Prostate gland (tissue), 2 donors: ENCODE measurements around the gene MORC4. TPM values are rescaled to one million over a fixed set of nuclear protein-coding genes. Genes with fewer than 3 reads are reported as not detected.
A peak's percentile ranks its signal among the peaks of the same experiment; 100 is the strongest.

Experiments used
- DNase-seq: peaks from one replicate; pipeline ENCODE4 v3.0.0-alpha.2; 2019; ENCODE audit warnings: low spot score
- H3K27ac ChIP-seq, 2 donors: fragments of 200-600 bp; sonication (generic); 2 replicates each; pipeline ENCODE4 v1.5.1; 2017 to 2019
- H3K27me3 ChIP-seq: fragments of 200-600 bp; sonication (generic); replicated peaks from 2 replicates; pipeline ENCODE4 v1.5.1; 2019; ENCODE audit not compliant: insufficient read depth
- H3K36me3 ChIP-seq, 2 donors: fragments of 200-600 bp; sonication (generic); 1 replicate in 1 of 2; 2 replicates in 1 of 2; pipeline versions ENCODE4 v1.5.1 to v1.8.1; 2017 to 2019
- H3K4me1 ChIP-seq: fragments of 200-600 bp; sonication (generic); replicated peaks from 2 replicates; pipeline ENCODE4 v1.5.1; 2019
- H3K4me3 ChIP-seq, 2 donors: fragments of 200-600 bp; sonication (generic); 2 replicates each; pipeline ENCODE4 v1.5.1; 2017 to 2019
- H3K9me3 ChIP-seq: fragments of 200-600 bp; sonication (generic); 2 replicates; pipeline ENCODE4 v1.5.1; 2017
- POLR2A ChIP-seq: fragments of 450-650 bp; IDR thresholded peaks from one replicate; pipeline ENCODE4 v1.6.1; 2016; ENCODE audit warnings: antibody characterized with exemption, mild to moderate bottlenecking
- POLR2AphosphoS5 ChIP-seq: sonication (generic); formaldehyde crosslinking; IDR thresholded peaks from one replicate; pipeline ENCODE4 v1.6.1; 2017; ENCODE audit warnings: antibody characterized with exemption
- WGBS: methylation state at CpG from one replicate; pipeline ENCODE4 v1.1.5; 2018; 5-methylcytosine and 5-hydroxymethylcytosine counted together
- intact Hi-C: fragments of 100-400 bp; cut with DNase I; formaldehyde crosslinking; loops from one replicate; pipeline ENCODE4 v1.14.2; 2022
- total RNA-seq, 2 donors: library from RNA; depleted of rRNA; stranded (reverse); fragments of >200 nt; gene quantifications; one replicate each; pipeline ENCODE4 v1.1.0, GENCODE V29; 2016
- TF ChIP-seq, protein P1 (sequence below), 4 experiments: fragments of 200-600 bp in 2 of 4; fragments of 450-650 bp in 2 of 4; sonication (generic) in 2 of 4; IDR thresholded peaks; 1 replicate in 3 of 4; 2 replicates in 1 of 4; pipeline ENCODE4 v1.5.1; 2016 to 2019; ENCODE audit warnings: antibody characterized with exemption in 4 of 4, mild to moderate bottlenecking in 2 of 4, moderate library complexity in 2 of 4

Gene MORC4
- total RNA-seq: 10 to 100 TPM; 20.4 to 36.1 TPM

- no peaks in the 10 kb centered on the region for H3K27me3 ChIP-seq
- intact Hi-C loops: loop anchor here (10.0 kb wide), 1 partner anchor 775 kb away; the partner anchor contains the start of genes NCBP2L and TSC22D3
- no peaks in the 10 kb centered on the region for H3K36me3 ChIP-seq
- peak; percentile 79 for DNase-seq
- no peaks in the 10 kb centered on the region for H3K4me1 ChIP-seq
- no peaks in the 10 kb centered on the region for H3K9me3 ChIP-seq
- TF ChIP-seq POLR2AphosphoS5 (peak; percentile 71), POLR2A (peak; percentile 77)
- TF ChIP-seq, protein P1, sequence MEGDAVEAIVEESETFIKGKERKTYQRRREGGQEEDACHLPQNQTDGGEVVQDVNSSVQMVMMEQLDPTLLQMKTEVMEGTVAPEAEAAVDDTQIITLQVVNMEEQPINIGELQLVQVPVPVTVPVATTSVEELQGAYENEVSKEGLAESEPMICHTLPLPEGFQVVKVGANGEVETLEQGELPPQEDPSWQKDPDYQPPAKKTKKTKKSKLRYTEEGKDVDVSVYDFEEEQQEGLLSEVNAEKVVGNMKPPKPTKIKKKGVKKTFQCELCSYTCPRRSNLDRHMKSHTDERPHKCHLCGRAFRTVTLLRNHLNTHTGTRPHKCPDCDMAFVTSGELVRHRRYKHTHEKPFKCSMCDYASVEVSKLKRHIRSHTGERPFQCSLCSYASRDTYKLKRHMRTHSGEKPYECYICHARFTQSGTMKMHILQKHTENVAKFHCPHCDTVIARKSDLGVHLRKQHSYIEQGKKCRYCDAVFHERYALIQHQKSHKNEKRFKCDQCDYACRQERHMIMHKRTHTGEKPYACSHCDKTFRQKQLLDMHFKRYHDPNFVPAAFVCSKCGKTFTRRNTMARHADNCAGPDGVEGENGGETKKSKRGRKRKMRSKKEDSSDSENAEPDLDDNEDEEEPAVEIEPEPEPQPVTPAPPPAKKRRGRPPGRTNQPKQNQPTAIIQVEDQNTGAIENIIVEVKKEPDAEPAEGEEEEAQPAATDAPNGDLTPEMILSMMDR (IDR thresholded peaks at IDR 0.05): no peak
- under 1% methylated on average over 26 of the region's 42 CpGs for WGBS
- peak within 1 kb of the TSS; percentile 63 to 70 for H3K27ac ChIP-seq
- H3K4me3 ChIP-seq: peak within 1 kb of the TSS; percentile 47 to 50
Measured at GRCh38 chrX:107000013-107000515, at the start of gene MORC4. TSS of gene MORC4 (minus strand) at chrX:107000212. CDS start at chrX:106999969, 243 bp downstream.

- 72% methylated on average over 1 of the region's 1 CpG for WGBS
- H3K9me3 ChIP-seq: no peaks in the 10 kb centered on the region
- H3K27me3 ChIP-seq: no peaks in the 10 kb centered on the region
- no peaks in the 10 kb centered on the region for H3K4me1 ChIP-seq
- intact Hi-C loops: no loop called here
- no peaks in the 10 kb centered on the region for H3K36me3 ChIP-seq
- H3K27ac ChIP-seq: no peak overlapping the region
- H3K4me3 ChIP-seq: no peak overlapping the region
- no peak for TF ChIP-seq POLR2AphosphoS5
- TF ChIP-seq POLR2A: no peak
- TF ChIP-seq, protein P1 (IDR thresholded peaks at IDR 0.05): no peak
- DNase-seq: no peak
Measured at GRCh38 chrX:107047622-107048021, 47.6 kb upstream of the MORC4 start.

DNA sequence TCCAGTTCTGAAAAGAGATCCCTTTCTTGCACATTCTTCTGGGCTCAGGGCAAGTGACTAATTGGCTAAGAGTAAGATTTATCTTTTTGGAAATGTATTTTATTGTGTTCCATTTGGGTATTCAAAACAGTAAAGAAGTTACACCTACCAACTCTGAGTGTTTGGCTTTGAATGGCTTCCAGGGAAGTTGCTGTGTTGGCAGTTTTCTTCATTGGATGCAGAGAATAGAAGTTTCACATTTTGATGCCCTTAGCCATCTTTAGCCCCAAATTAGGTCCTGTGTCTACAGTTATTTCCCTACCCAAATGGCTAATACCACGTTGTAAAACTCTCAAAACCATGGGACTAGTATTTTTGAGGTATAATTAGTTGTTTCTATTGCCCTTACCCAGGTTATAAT, 29.7 kb upstream of the MORC4 start:
- TF ChIP-seq POLR2AphosphoS5 (no peak), POLR2A (no peak)
- TF ChIP-seq, protein P1 (IDR thresholded peaks at IDR 0.05): no peak
- H3K27ac ChIP-seq: no peak overlapping the region

DNA sequence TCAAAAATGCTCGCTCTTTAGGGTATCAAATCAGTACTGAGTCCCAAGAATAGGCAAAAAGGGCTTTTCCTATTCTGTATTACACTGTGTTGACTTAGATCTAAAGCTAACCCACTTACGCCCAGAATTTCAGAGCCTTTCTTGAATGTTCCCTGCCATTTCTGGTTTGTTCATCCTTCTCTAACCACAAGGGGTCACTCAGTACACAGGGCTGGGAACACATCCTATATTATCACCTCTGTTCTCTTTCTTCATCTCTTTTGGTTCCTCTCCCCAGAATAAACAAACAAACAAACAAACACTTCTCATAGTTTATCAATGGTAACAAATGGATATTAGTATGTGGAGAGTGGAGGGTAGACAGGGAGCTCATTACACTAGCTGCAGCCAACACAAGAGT, 25.5 kb upstream of the MORC4 start:
- DNase-seq: no peak
- 12% methylated on average over 2 of the region's 2 CpGs for WGBS
- no peak overlapping the region for H3K27ac ChIP-seq
- no peaks in the 10 kb centered on the region for H3K36me3 ChIP-seq
- H3K27me3 ChIP-seq: no peaks in the 10 kb centered on the region
- H3K9me3 ChIP-seq: no peaks in the 10 kb centered on the region
- TF ChIP-seq POLR2AphosphoS5: no peak
- TF ChIP-seq, protein P1 (IDR thresholded peaks at IDR 0.05): peak in 2 of 4 experiments; percentile 38 to 47
- no peaks in the 10 kb centered on the region for H3K4me1 ChIP-seq
- intact Hi-C loops: no loop called here
- no peak overlapping the region for H3K4me3 ChIP-seq

More for the DNA sequence above, 29.7 kb upstream of the MORC4 start:
- Histone ChIP-seq H3K27me3 (no peaks in the 10 kb centered on the region), H3K36me3 (no peaks in the 10 kb centered on the region), H3K4me3 (no peak overlapping the region), H3K4me1 (no peaks in the 10 kb centered on the region), H3K9me3 (no peaks in the 10 kb centered on the region)
- 71% methylated on average over 1 of the region's 1 CpG for WGBS
- no peak for DNase-seq
- intact Hi-C loops: no loop called here

DNA sequence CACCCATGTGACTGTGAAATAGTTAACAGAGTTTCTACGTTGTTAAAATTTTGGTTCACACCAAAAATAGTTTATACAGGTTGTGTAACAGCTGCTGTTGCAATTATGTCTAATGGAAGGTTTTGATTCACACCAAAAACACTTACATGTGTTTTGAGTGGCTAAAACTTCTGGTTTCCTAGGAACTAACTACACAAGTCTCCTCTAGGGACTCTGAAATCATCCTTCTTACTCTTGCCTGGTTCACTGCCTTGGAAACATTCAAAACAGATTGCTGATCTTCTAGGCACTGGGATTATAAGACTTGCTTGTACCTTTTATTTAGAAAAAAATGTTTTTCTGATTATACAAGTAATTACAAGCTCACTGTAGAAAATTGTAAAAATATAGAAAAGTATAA, 14.9 kb upstream of the MORC4 start:
- DNase-seq: no peak
- intact Hi-C loops: no loop called here
- H3K9me3 ChIP-seq: no peaks in the 10 kb centered on the region
- no peaks in the 10 kb centered on the region for H3K4me1 ChIP-seq
- 60% methylated on average over 1 of the region's 1 CpG for WGBS
- H3K4me3 ChIP-seq: no peak overlapping the region
- TF ChIP-seq POLR2AphosphoS5 (no peak), POLR2A (no peak)
- TF ChIP-seq, protein P1 (IDR thresholded peaks at IDR 0.05): no peak
- H3K36me3 ChIP-seq: no peaks in the 10 kb centered on the region
- no peaks in the 10 kb centered on the region for H3K27me3 ChIP-seq
- no peak overlapping the region for H3K27ac ChIP-seq
